Measurements from ENCODE around the gene STRN4.

DNA sequence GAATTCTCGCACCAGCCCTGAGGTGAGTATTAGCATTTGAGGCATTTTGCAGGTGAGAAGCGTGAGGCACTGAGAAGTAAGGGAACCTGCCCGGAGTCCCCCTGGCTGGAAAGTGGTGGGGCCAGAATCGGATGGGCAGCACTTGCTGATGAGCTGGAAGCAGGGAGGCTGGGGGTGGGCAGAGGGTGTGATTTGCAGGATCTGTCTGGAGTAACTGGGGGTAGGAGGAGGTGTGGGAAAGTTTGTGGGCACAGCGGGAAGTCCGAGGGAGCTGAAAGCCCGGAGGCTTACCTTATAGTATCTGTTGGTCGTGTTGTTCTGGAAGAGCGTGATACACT lies 49.4 kb downstream of the STRN4 start:
- TF ChIP-seq, protein P1, sequence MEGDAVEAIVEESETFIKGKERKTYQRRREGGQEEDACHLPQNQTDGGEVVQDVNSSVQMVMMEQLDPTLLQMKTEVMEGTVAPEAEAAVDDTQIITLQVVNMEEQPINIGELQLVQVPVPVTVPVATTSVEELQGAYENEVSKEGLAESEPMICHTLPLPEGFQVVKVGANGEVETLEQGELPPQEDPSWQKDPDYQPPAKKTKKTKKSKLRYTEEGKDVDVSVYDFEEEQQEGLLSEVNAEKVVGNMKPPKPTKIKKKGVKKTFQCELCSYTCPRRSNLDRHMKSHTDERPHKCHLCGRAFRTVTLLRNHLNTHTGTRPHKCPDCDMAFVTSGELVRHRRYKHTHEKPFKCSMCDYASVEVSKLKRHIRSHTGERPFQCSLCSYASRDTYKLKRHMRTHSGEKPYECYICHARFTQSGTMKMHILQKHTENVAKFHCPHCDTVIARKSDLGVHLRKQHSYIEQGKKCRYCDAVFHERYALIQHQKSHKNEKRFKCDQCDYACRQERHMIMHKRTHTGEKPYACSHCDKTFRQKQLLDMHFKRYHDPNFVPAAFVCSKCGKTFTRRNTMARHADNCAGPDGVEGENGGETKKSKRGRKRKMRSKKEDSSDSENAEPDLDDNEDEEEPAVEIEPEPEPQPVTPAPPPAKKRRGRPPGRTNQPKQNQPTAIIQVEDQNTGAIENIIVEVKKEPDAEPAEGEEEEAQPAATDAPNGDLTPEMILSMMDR (IDR thresholded peaks at IDR 0.05): no peak
- no peak for TF ChIP-seq POLR2A (IDR thresholded peaks at IDR 0.05)

All from uterus (tissue), 2 donors.